Measurements from ENCODE around the gene DUX4. TPM values are rescaled to one million over a fixed set of nuclear protein-coding genes. Genes with fewer than 3 reads are reported as not detected.
"Not testable (repeated sequence)": the region's sequence is repeated elsewhere in the genome, so short reads cannot be mapped to it uniquely, and the experiment has no call there.

Gene DUX4
- total RNA-seq (2022) (not detected in 2 replicates), Bru-seq, nascent RNA (not detected), BruChase-seq, experiment 1, labeled RNA remaining after a 2-hour chase (not detected), BruChase-seq, experiment 2, labeled RNA remaining after a 6-hour chase (not detected)
- long read RNA-seq: 0 reads

DNA sequence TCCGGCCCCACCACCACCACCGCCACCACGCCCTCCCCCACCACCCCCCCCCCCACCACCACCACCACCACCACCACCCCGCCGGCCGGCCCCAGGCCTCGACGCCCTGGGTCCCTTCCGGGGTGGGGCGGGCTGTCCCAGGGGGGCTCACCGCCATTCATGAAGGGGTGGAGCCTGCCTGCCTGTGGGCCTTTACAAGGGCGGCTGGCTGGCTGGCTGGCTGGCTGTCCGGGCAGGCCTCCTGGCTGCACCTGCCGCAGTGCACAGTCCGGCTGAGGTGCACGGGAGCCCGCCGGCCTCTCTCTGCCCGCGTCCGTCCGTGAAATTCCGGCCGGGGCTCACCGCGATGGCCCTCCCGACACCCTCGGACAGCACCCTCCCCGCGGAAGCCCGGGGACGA is at the start of gene DUX4:
TSS of gene DUX4 (plus strand) at position 347 of the 400 bp plus-strand sequence. CDS start at position 347, 0 bp downstream.
- H3K36me3 ChIP-seq (ENCODE audit: control insufficient read depth, insufficient read depth, low read length); H3K4me3 ChIP-seq (ENCODE audit: low read depth, low read length); H3K27me3 ChIP-seq (replicated peaks; ENCODE audit: control insufficient read depth, insufficient read depth, low read length); intact Hi-C loops (cut with micrococcal nuclease; ENCODE audit: unreplicated experiment); H3K4me1 ChIP-seq; DNase-seq; CTCF ChIA-PET; H3K36me3 Mint-ChIP-seq (ENCODE audit: insufficient read depth, unreplicated experiment); H3K9me3 ChIP-seq; BruUV-seq (replicated peaks); H3K4me3 Mint-ChIP-seq (ENCODE audit: unreplicated experiment); H3K9me3 Mint-ChIP-seq (ENCODE audit: unreplicated experiment); H3K27ac Mint-ChIP-seq (ENCODE audit: unreplicated experiment); H3K27me3 Mint-ChIP-seq (ENCODE audit: insufficient read depth, unreplicated experiment); POLR2A ChIA-PET; H3K4me1 Mint-ChIP-seq (ENCODE audit: low read depth, unreplicated experiment): not testable (repeated sequence)

DNA sequence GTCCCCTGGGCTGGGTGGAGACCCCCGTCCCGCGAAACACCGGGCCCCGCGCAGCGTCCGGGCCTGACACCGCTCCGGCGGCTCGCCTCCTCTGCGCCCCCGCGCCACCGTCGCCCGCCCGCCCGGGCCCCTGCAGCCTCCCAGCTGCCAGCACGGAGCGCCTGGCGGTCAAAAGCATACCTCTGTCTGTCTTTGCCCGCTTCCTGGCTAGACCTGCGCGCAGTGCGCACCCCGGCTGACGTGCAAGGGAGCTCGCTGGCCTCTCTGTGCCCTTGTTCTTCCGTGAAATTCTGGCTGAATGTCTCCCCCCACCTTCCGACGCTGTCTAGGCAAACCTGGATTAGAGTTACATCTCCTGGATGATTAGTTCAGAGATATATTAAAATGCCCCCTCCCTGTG is 1.9 kb downstream of the DUX4 start:
- intact Hi-C loops (cut with micrococcal nuclease; ENCODE audit: unreplicated experiment); H3K4me1 ChIP-seq; BruUV-seq (replicated peaks); CTCF ChIA-PET; H3K27me3 Mint-ChIP-seq (ENCODE audit: insufficient read depth, unreplicated experiment); H3K9me3 Mint-ChIP-seq (ENCODE audit: unreplicated experiment); H3K4me1 Mint-ChIP-seq (ENCODE audit: low read depth, unreplicated experiment); POLR2A ChIA-PET; H3K27me3 ChIP-seq (replicated peaks; ENCODE audit: control insufficient read depth, insufficient read depth, low read length); H3K36me3 Mint-ChIP-seq (ENCODE audit: insufficient read depth, unreplicated experiment); H3K9me3 ChIP-seq; DNase-seq; H3K4me3 ChIP-seq (ENCODE audit: low read depth, low read length); H3K36me3 ChIP-seq (ENCODE audit: control insufficient read depth, insufficient read depth, low read length); H3K27ac Mint-ChIP-seq (ENCODE audit: unreplicated experiment); H3K4me3 Mint-ChIP-seq (ENCODE audit: unreplicated experiment): not testable (repeated sequence)

DNA sequence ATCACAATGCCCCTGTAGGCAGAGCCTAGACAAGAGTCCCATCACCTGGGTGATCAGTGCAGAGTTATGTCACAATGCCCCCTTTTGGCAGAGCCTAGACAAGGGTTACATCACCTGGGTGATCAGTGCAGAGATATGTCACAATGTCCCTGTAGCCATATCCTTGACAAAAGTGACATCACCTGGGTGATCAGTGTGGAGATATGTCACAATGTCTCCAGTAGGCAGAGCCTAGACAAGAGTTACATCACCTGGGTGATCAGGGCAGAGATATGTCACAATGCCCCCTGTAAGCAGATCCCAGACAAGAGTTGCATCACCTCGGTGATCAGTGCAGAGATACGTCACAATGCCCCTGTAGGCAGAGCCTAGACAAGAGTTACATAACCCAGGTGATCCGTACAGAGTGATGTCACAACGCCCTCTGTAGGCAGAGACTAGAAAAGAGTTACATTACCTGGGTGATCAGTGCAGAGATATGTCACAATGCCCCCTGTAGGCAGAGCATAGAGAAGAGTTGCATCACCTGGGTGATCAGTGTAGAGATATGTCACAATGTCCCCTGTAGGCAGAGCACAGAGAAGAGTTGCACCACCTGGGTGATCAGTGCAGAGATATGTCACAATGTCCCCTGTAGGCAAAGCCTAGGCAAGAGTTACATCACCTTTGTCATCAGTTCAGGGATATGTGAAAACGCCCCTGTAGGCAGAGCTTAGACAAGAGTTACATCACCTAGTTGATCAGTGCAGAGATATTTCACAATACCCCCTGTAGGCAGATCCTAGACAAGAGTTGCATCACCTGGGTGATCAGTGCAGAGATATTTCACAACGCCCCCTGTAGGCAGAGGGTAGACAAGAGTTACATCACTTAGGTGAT is 4.4 kb downstream of the DUX4 start:
- intact Hi-C loops (cut with micrococcal nuclease; ENCODE audit: unreplicated experiment); H3K36me3 Mint-ChIP-seq (ENCODE audit: insufficient read depth, unreplicated experiment); H3K9me3 Mint-ChIP-seq (ENCODE audit: unreplicated experiment); H3K9me3 ChIP-seq; H3K4me3 Mint-ChIP-seq (ENCODE audit: unreplicated experiment); H3K4me1 Mint-ChIP-seq (ENCODE audit: low read depth, unreplicated experiment); H3K4me1 ChIP-seq; H3K27me3 Mint-ChIP-seq (ENCODE audit: insufficient read depth, unreplicated experiment); H3K4me3 ChIP-seq (ENCODE audit: low read depth, low read length); H3K27ac Mint-ChIP-seq (ENCODE audit: unreplicated experiment); H3K36me3 ChIP-seq (ENCODE audit: control insufficient read depth, insufficient read depth, low read length); H3K27me3 ChIP-seq (replicated peaks; ENCODE audit: control insufficient read depth, insufficient read depth, low read length); POLR2A ChIA-PET; BruUV-seq (replicated peaks); CTCF ChIA-PET: not testable (repeated sequence)
- DNase-seq: peak; percentile 32 to 42

DNA sequence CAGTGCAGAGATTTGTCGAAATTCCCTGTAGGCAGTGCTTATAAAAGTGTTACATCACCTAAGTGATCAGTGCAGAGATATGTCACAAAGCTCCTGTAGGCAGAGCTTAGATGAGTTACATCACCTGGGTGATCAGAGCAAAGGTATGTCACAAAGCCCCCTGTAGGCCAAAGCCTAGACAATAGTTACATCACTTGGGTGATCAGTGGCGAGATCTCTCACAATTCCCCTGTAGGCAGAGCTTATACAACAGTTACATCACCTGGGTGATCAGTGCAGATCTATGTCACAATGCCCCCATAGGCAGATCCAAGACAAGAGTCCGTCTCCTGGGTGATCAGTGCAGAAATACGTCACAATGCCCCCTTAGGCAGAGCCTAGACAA is 5.0 kb downstream of the DUX4 start:
- DNase-seq; H3K27me3 ChIP-seq (replicated peaks; ENCODE audit: control insufficient read depth, insufficient read depth, low read length); H3K4me3 ChIP-seq (ENCODE audit: low read depth, low read length); POLR2A ChIA-PET; intact Hi-C loops (cut with micrococcal nuclease; ENCODE audit: unreplicated experiment); H3K27me3 Mint-ChIP-seq (ENCODE audit: insufficient read depth, unreplicated experiment); BruUV-seq (replicated peaks); H3K4me1 Mint-ChIP-seq (ENCODE audit: low read depth, unreplicated experiment); H3K9me3 Mint-ChIP-seq (ENCODE audit: unreplicated experiment); H3K4me3 Mint-ChIP-seq (ENCODE audit: unreplicated experiment); H3K27ac Mint-ChIP-seq (ENCODE audit: unreplicated experiment); H3K36me3 Mint-ChIP-seq (ENCODE audit: insufficient read depth, unreplicated experiment); H3K36me3 ChIP-seq (ENCODE audit: control insufficient read depth, insufficient read depth, low read length); H3K9me3 ChIP-seq; H3K4me1 ChIP-seq; CTCF ChIA-PET: not testable (repeated sequence)

DNA sequence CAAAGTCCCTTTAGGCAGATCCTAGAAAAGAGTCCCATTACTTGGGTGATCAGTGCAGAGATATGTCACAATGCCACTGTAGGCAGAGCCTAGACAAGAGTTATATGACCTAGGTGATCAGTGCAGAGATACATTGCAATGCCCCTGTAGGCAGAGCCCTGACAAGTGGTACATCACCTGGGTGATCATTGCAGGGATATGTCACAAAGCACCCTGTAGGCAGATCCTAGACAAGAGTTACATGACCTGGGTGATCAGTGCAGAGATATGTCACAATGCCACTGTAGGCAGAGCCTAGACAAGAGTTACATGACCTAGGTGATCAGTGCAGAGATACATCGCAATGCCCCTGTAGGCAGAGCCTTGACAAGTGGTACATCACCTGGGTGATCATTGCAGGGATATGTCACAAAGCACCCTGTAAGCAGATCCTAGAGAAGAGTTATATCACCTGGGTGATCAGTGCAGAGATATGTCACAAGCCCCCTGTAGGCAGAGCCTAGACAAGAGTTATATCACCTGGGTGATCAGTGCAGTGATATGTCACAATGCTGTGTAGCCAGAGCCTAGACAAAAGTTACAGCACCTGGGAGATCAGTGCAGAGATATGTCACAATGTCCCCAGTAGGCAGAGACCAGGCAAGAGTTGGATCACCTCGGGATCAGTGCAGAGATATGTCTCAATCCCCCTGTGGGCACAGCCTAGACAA is 5.6 kb downstream of the DUX4 start:
- H3K4me1 ChIP-seq; H3K27me3 Mint-ChIP-seq (ENCODE audit: insufficient read depth, unreplicated experiment); H3K4me3 ChIP-seq (ENCODE audit: low read depth, low read length); CTCF ChIA-PET; H3K36me3 Mint-ChIP-seq (ENCODE audit: insufficient read depth, unreplicated experiment); H3K36me3 ChIP-seq (ENCODE audit: control insufficient read depth, insufficient read depth, low read length); H3K9me3 ChIP-seq; H3K9me3 Mint-ChIP-seq (ENCODE audit: unreplicated experiment); H3K27me3 ChIP-seq (replicated peaks; ENCODE audit: control insufficient read depth, insufficient read depth, low read length); H3K4me1 Mint-ChIP-seq (ENCODE audit: low read depth, unreplicated experiment); POLR2A ChIA-PET; intact Hi-C loops (cut with micrococcal nuclease; ENCODE audit: unreplicated experiment); H3K27ac Mint-ChIP-seq (ENCODE audit: unreplicated experiment); H3K4me3 Mint-ChIP-seq (ENCODE audit: unreplicated experiment); BruUV-seq (replicated peaks): not testable (repeated sequence)
- peak; percentile 1 to 11 for DNase-seq

DNA sequence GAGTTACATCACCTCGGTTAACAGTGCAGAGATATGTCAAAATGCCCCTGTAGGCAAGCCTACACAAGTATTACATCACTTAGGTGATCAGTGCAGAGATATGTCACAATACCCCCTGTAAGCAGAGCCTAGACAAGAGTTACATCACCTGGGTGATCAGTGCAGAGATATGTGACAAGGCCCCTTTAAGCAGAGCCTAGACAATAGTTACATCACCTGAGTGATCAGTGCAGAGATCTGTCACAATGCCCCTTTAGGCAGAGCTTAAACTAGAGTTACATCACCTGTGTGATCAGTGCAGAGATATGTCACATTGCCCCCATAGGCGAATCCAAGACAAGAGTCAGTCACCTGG is 6.1 kb downstream of the DUX4 start:
- intact Hi-C loops (cut with micrococcal nuclease; ENCODE audit: unreplicated experiment); H3K4me1 ChIP-seq; H3K27me3 ChIP-seq (replicated peaks; ENCODE audit: control insufficient read depth, insufficient read depth, low read length); H3K4me1 Mint-ChIP-seq (ENCODE audit: low read depth, unreplicated experiment); CTCF ChIA-PET; H3K4me3 ChIP-seq (ENCODE audit: low read depth, low read length); H3K27ac Mint-ChIP-seq (ENCODE audit: unreplicated experiment); H3K9me3 Mint-ChIP-seq (ENCODE audit: unreplicated experiment); H3K9me3 ChIP-seq; POLR2A ChIA-PET; H3K27me3 Mint-ChIP-seq (ENCODE audit: insufficient read depth, unreplicated experiment); BruUV-seq (replicated peaks); H3K4me3 Mint-ChIP-seq (ENCODE audit: unreplicated experiment); H3K36me3 ChIP-seq (ENCODE audit: control insufficient read depth, insufficient read depth, low read length); H3K36me3 Mint-ChIP-seq (ENCODE audit: insufficient read depth, unreplicated experiment); DNase-seq: not testable (repeated sequence)

GRCh38 chr4:190180947-190181346 is 7.4 kb downstream of the DUX4 start:
- CTCF ChIA-PET; H3K36me3 Mint-ChIP-seq (ENCODE audit: insufficient read depth, unreplicated experiment); H3K4me3 Mint-ChIP-seq (ENCODE audit: unreplicated experiment); POLR2A ChIA-PET; H3K9me3 ChIP-seq; H3K4me3 ChIP-seq (ENCODE audit: low read depth, low read length); H3K4me1 Mint-ChIP-seq (ENCODE audit: low read depth, unreplicated experiment); H3K4me1 ChIP-seq; H3K9me3 Mint-ChIP-seq (ENCODE audit: unreplicated experiment); BruUV-seq (replicated peaks); intact Hi-C loops (cut with micrococcal nuclease; ENCODE audit: unreplicated experiment); H3K36me3 ChIP-seq (ENCODE audit: control insufficient read depth, insufficient read depth, low read length); H3K27me3 Mint-ChIP-seq (ENCODE audit: insufficient read depth, unreplicated experiment); DNase-seq; H3K27me3 ChIP-seq (replicated peaks; ENCODE audit: control insufficient read depth, insufficient read depth, low read length); H3K27ac Mint-ChIP-seq (ENCODE audit: unreplicated experiment): not testable (repeated sequence)
